ENCODE measurements around the gene RIPK4. TPM values are rescaled to one million over a fixed set of nuclear protein-coding genes. Genes with fewer than 3 reads are reported as not detected.

RIPK4 gene
- polyA plus RNA-seq, 3 donors = 0.05 to 0.09 TPM; not detected in 1

- peak overlapping the region in 2 of 7 donors; percentile 57 to 59 for H3K27ac Mint-ChIP-seq
- H3K9me3 ChIP-seq (replicated peaks in 1 of 2; ENCODE audit: control insufficient read depth in 1 of 2, insufficient read depth in 1 of 2, low read length in 2 of 2) = peaks cover 8% of the 10 kb centered on the region in 2 donors
- no peaks in the 10 kb centered on the region for H3K36me3 Mint-ChIP-seq
Measured at GRCh38 chr21:41733951-41734689, 32.7 kb downstream of the RIPK4 start.

GRCh38 chr21:41731081-41731480, 35.8 kb downstream of the RIPK4 start:
- Histone ChIP-seq H3K4me2 (replicated peaks; ENCODE audit: extremely low read depth, low read length, poor library complexity, severe bottlenecking) (no peak overlapping the region), H2AFZ (ENCODE audit: insufficient read depth, low read depth, low read length, poor library complexity, severe bottlenecking) (no peak overlapping the region), H4K20me1 (ENCODE audit: insufficient read depth, low read length) (no peaks in the 10 kb centered on the region), H3K4me3 (replicated peaks in 1 of 3; ENCODE audit: low read depth in 2 of 3, low read length in 3 of 3) (no peak overlapping the region), H3K9me3 (replicated peaks in 1 of 2; ENCODE audit: control insufficient read depth in 1 of 2, insufficient read depth in 1 of 2, low read length in 2 of 2) (no peaks in the 10 kb centered on the region), H3K9ac (ENCODE audit: insufficient read depth, low read length, poor library complexity, severe bottlenecking) (no peak overlapping the region), H3K79me2 (ENCODE audit: insufficient read depth, low read length) (no peaks in the 10 kb centered on the region), H3K4me1 (ENCODE audit: control insufficient read depth in 1 of 2, insufficient read depth in 2 of 2, low read length in 2 of 2) (peaks cover 37 to 60% of the 10 kb centered on the region in 2 donors), H3K36me3 (replicated peaks in 1 of 2; ENCODE audit: control insufficient read depth in 1 of 2, insufficient read depth in 2 of 2, low read length in 2 of 2) (no peaks in the 10 kb centered on the region), H3K27me3 (ENCODE audit: control insufficient read depth in 2 of 2, insufficient read depth in 2 of 2, low read length in 2 of 2) (peaks cover 0 to 3% of the 10 kb centered on the region in 2 donors), H3K27ac (ENCODE audit: low read depth in 1 of 2, low read length in 2 of 2) (no peak overlapping the region)
- Mint-ChIP-seq H3K36me3 (no peaks in the 10 kb centered on the region), H3K4me1 (peaks cover 58% of the 10 kb centered on the region), H3K27me3 (ENCODE audit: low read depth in 3 of 3) (peaks cover 24 to 47% (median 41%) of the 10 kb centered on the region in 3 donors), H3K4me3 (peak overlapping the region in 1 of 2 donors; percentile 50), H3K9me3 (peaks cover 4 to 16% (median 12%) of the 10 kb centered on the region in 7 donors), H3K27ac (peak overlapping the region in 2 of 7 donors; percentile 3 to 5)
- no peak for TF ChIP-seq CTCF (IDR thresholded peaks at IDR 0.05)
- DNase-seq = no peak
- WGBS (ENCODE audit: insufficient coverage) = no CpG with 5 or more reads among the region's 2 CpGs
- intact Hi-C loops (cut with micrococcal nuclease) = no loop called here

More at GRCh38 chr21:41733951-41734689, 32.7 kb downstream of the RIPK4 start:
- no peak overlapping the region for H3K4me3 ChIP-seq (replicated peaks in 1 of 3; ENCODE audit: low read depth in 2 of 3, low read length in 3 of 3)
- H3K4me2 ChIP-seq (replicated peaks; ENCODE audit: extremely low read depth, low read length, poor library complexity, severe bottlenecking) = peak overlapping the region; percentile 25
- no peaks in the 10 kb centered on the region for H4K20me1 ChIP-seq (ENCODE audit: insufficient read depth, low read length)
- H3K27me3 ChIP-seq (ENCODE audit: control insufficient read depth in 2 of 2, insufficient read depth in 2 of 2, low read length in 2 of 2) = no peaks in the 10 kb centered on the region
- 100% methylated on average over 5 of the region's 13 CpGs for WGBS (ENCODE audit: insufficient coverage)
- intact Hi-C loops (cut with micrococcal nuclease) = no loop called here
- H3K4me1 ChIP-seq (ENCODE audit: control insufficient read depth in 1 of 2, insufficient read depth in 2 of 2, low read length in 2 of 2) = peaks cover 26 to 46% of the 10 kb centered on the region in 2 donors
- DNase-seq = peak in 2 of 3 donors; percentile 21 to 24
- Mint-ChIP-seq H3K27me3 (ENCODE audit: low read depth in 3 of 3) (peaks cover 14 to 29% (median 23%) of the 10 kb centered on the region in 3 donors), H3K4me1 (peaks cover 48% of the 10 kb centered on the region), H3K4me3 (peak overlapping the region; percentile 51), H3K9me3 (peaks cover 18 to 31% (median 25%) of the 10 kb centered on the region in 7 donors)
- TF ChIP-seq CTCF (IDR thresholded peaks at IDR 0.05) = no peak
- no peak overlapping the region for H3K27ac ChIP-seq (ENCODE audit: low read depth in 1 of 2, low read length in 2 of 2)
- no peak overlapping the region for H2AFZ ChIP-seq (ENCODE audit: insufficient read depth, low read depth, low read length, poor library complexity, severe bottlenecking)
- no peaks in the 10 kb centered on the region for H3K36me3 ChIP-seq (replicated peaks in 1 of 2; ENCODE audit: control insufficient read depth in 1 of 2, insufficient read depth in 2 of 2, low read length in 2 of 2)
- H3K9ac ChIP-seq (ENCODE audit: insufficient read depth, low read length, poor library complexity, severe bottlenecking) = no peak overlapping the region
- no peaks in the 10 kb centered on the region for H3K79me2 ChIP-seq (ENCODE audit: insufficient read depth, low read length)
